WTC11 (cell line): ENCODE results near the gene CCR6. TPM values are rescaled to one million over a fixed set of nuclear protein-coding genes. Genes with fewer than 3 reads are reported as not detected.

Experiments used
- ATAC-seq: fragments of 200-7000 bp; cut with Tn5 transposase; 2 replicates; pipeline ENCODE4 v1.10.0; 2021; ENCODE audit warnings: mild to moderate bottlenecking, moderate library complexity
- CTCF ChIA-PET: fragments of 300-600 bp; sonication (Branson Sonifier 250); formaldehyde crosslinking; loops from one replicate; lab custom pipeline; 2021; ENCODE audit warnings: antibody characterized with exemption; lab: Charles Lee
- POLR2A ChIA-PET: fragments of 350-600 bp; sonication (Branson Sonifier 250); formaldehyde crosslinking; loops from one replicate; lab custom pipeline; 2021; ENCODE audit warnings: antibody characterized with exemption; lab: Charles Lee
- DNase-seq: peaks from one replicate; pipeline ENCODE4 v3.0.0; 2021; ENCODE audit warnings: low spot score
- H3K27ac Mint-ChIP-seq: 2 replicates; pipeline ENCODE4 v1.8.0; 2021; ENCODE audit warnings: mixed read lengths
- H3K27me3 Mint-ChIP-seq: 2 replicates; pipeline ENCODE4 v1.8.0; 2021; ENCODE audit warnings: low read depth, mild to moderate bottlenecking, moderate library complexity, mixed read lengths
- H3K36me3 Mint-ChIP-seq: 2 replicates; pipeline ENCODE4 v1.8.0; 2021; ENCODE audit warnings: mixed read lengths
- H3K4me1 Mint-ChIP-seq: 2 replicates; pipeline ENCODE4 v1.8.0; 2022; ENCODE audit warnings: mixed read lengths
- H3K4me3 Mint-ChIP-seq: 2 replicates; pipeline ENCODE4 v1.8.0; 2021; ENCODE audit warnings: mild to moderate bottlenecking, moderate library complexity, mixed read lengths
- H3K9me3 Mint-ChIP-seq: 2 replicates; pipeline ENCODE4 v1.8.0; 2021; ENCODE audit warnings: mixed read lengths
- CBFB ChIP-seq: sonication (generic); formaldehyde crosslinking; IDR thresholded peaks from 2 replicates; pipeline ENCODE4 v1.8.1; 2022; ENCODE audit warnings: mild to moderate bottlenecking, low read depth, missing genetic modification reagents
- CTCF ChIP-seq: fragments of 200-600 bp; IDR thresholded peaks from 2 replicates; pipeline ENCODE4 v1.8.0; 2022; ENCODE audit warnings: antibody characterized with exemption
- E2F1 ChIP-seq: sonication (generic); formaldehyde crosslinking; IDR thresholded peaks from 2 replicates; pipeline ENCODE4 v1.8.0; 2022; ENCODE audit warnings: mild to moderate bottlenecking, missing genetic modification reagents
- E2F4 ChIP-seq: sonication (generic); formaldehyde crosslinking; IDR thresholded peaks from 2 replicates; pipeline ENCODE4 v1.8.1; 2022; ENCODE audit warnings: low read depth, mild to moderate bottlenecking, moderate library complexity, missing genetic modification reagents, borderline replicate concordance
- ETV6 ChIP-seq: sonication (generic); formaldehyde crosslinking; IDR thresholded peaks from 2 replicates; pipeline ENCODE4 v1.8.1; 2022; ENCODE audit warnings: mild to moderate bottlenecking, missing genetic modification reagents
- FOXJ3 ChIP-seq: sonication (generic); formaldehyde crosslinking; IDR thresholded peaks from 2 replicates; pipeline ENCODE4 v1.9.0; 2021; ENCODE audit warnings: missing genetic modification reagents, mild to moderate bottlenecking, borderline replicate concordance
- FOXK1 ChIP-seq: sonication (generic); formaldehyde crosslinking; IDR thresholded peaks from 2 replicates; pipeline ENCODE4 v1.8.0; 2022; ENCODE audit warnings: mild to moderate bottlenecking, moderate library complexity, missing genetic modification reagents
- GRHL2 ChIP-seq: fragments of 250-450 bp; sonication (Bioruptor Pico); IDR thresholded peaks from 2 replicates; pipeline ENCODE4 v1.8.0; 2022; ENCODE audit warnings: mild to moderate bottlenecking, moderate library complexity; ENCODE audit not compliant: insufficient replicate concordance, severe bottlenecking
- NR2C2 ChIP-seq: sonication (generic); formaldehyde crosslinking; IDR thresholded peaks from 2 replicates; pipeline ENCODE4 v1.8.0; 2022; ENCODE audit warnings: mild to moderate bottlenecking, missing genetic modification reagents
- NR3C1 ChIP-seq: sonication (generic); formaldehyde crosslinking; conservative IDR thresholded peaks from 2 replicates; pipeline ENCODE4 v1.8.1; 2023; ENCODE audit warnings: low read depth, mild to moderate bottlenecking, missing genetic modification reagents
- OVOL2 ChIP-seq: fragments of 250-450 bp; sonication (Bioruptor Pico); IDR thresholded peaks from 2 replicates; pipeline ENCODE4 v1.9.0; 2021; ENCODE audit warnings: mild to moderate bottlenecking, borderline replicate concordance
- PRRX2 ChIP-seq: fragments of 250-450 bp; sonication (Bioruptor Pico); IDR thresholded peaks from 2 replicates; pipeline ENCODE4 v1.8.0; 2021; ENCODE audit warnings: mild to moderate bottlenecking
- SMAD3 ChIP-seq: sonication (generic); formaldehyde crosslinking; IDR thresholded peaks from 2 replicates; pipeline ENCODE4 v1.8.0; 2022; ENCODE audit warnings: missing genetic modification reagents, mild to moderate bottlenecking, borderline replicate concordance
- TCF7 ChIP-seq: sonication (generic); formaldehyde crosslinking; IDR thresholded peaks from 2 replicates; pipeline ENCODE4 v1.8.0; 2022; ENCODE audit warnings: mild to moderate bottlenecking, low read depth, missing genetic modification reagents, moderate library complexity
- TEAD1 ChIP-seq: sonication (generic); formaldehyde crosslinking; IDR thresholded peaks from 2 replicates; pipeline ENCODE4 v1.8.0; 2022; ENCODE audit warnings: mild to moderate bottlenecking, missing genetic modification reagents
- ZBTB21 ChIP-seq: sonication (generic); formaldehyde crosslinking; IDR thresholded peaks from 2 replicates; pipeline ENCODE4 v1.8.1; 2023; ENCODE audit warnings: mild to moderate bottlenecking, missing genetic modification reagents, borderline replicate concordance
- ZBTB43 ChIP-seq: sonication (generic); formaldehyde crosslinking; IDR thresholded peaks from 2 replicates; pipeline ENCODE4 v1.8.1; 2023; ENCODE audit warnings: mild to moderate bottlenecking, missing genetic modification reagents
- ZNF232 ChIP-seq: sonication (generic); formaldehyde crosslinking; IDR thresholded peaks from 2 replicates; pipeline ENCODE4 v1.8.0; 2022; ENCODE audit warnings: mild to moderate bottlenecking, missing genetic modification reagents
- ZNF396 ChIP-seq: fragments of 250-450 bp; sonication (Bioruptor Pico); IDR thresholded peaks from 2 replicates; pipeline ENCODE4 v1.8.0; 2021; ENCODE audit warnings: mild to moderate bottlenecking, moderate library complexity, borderline replicate concordance
- ZNF512 ChIP-seq: sonication (generic); formaldehyde crosslinking; IDR thresholded peaks from 2 replicates; pipeline ENCODE4 v1.8.1; 2022; ENCODE audit warnings: missing genetic modification reagents, borderline replicate concordance
- ZNF532 ChIP-seq: fragments of 250-450 bp; sonication (Bioruptor Pico); IDR thresholded peaks from 2 replicates; pipeline ENCODE4 v1.9.0; 2021; ENCODE audit warnings: mild to moderate bottlenecking, borderline replicate concordance
- total RNA-seq: library from RNA; stranded (reverse); gene quantifications from 3 replicates; pipeline ENCODE4 v1.2.3, GENCODE V29; 2021

The CCR6 gene
- total RNA-seq, 1 experiment from 2014 or later: not detected

DNA sequence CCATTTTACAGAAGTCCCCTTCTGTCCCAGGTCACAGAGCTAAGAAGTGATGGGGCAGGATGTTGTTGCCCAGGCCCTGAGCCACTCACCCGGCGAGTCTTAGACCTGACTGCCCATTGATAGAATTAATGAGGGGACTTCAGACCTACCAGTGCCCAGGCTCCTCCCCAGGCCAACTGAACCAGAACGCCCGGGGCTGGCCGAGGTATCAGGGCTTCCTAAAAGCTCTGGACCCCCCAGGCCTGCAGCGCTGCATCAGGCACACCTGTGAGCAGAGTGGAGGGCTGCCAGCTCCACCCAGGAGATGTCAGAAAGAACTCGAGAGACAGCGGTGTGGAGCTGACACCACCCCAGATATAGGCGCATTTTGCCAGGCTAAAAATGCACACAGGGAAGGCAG, 31.4 kb downstream of the CCR6 start:
- peaks cover 10% of the 10 kb centered on the region for H3K36me3 Mint-ChIP-seq
- DNase-seq (no peak), ATAC-seq (no peak)
- peaks cover 15% of the 10 kb centered on the region for H3K9me3 Mint-ChIP-seq
- no peak overlapping the region for H3K4me3 Mint-ChIP-seq
- CTCF ChIA-PET: interaction anchor here (0.8 kb wide), 1 partner anchor 9 kb away, joined by 3 read pairs; no protein-coding TSS in a partner anchor
- POLR2A ChIA-PET: no interaction called here
- H3K27ac Mint-ChIP-seq: no peak overlapping the region
- peaks cover 42% of the 10 kb centered on the region for H3K4me1 Mint-ChIP-seq
- H3K27me3 Mint-ChIP-seq: peaks cover 11% of the 10 kb centered on the region
- TF ChIP-seq PRRX2: no peak
- no peak for TF ChIP-seq TCF7 (CRISPR knock-in tag)

DNA sequence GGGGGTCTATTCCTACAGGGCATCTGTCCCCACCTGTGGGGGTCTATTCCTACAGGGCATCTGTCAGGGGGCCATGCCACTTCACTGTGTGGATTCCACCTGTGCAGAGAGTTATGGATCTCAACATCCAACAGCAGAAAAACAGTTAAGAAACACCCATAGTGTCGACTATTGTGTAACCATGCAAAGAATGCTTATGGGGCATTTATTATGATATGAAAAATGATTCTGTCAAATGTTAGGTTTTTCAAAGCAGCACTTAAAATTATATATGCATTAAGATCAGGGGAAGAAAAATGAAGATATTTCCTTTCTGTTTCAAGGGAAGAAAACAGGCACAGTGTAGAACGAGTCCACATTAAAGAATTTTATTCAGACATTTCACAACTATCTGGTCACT, 32.0 kb downstream of the CCR6 start:
- DNase-seq: no peak
- POLR2A ChIA-PET: no interaction called here
- Mint-ChIP-seq H3K36me3 (peaks cover 7% of the 10 kb centered on the region), H3K27ac (no peak overlapping the region), H3K9me3 (peaks cover 15% of the 10 kb centered on the region), H3K4me1 (peaks cover 44% of the 10 kb centered on the region), H3K27me3 (peaks cover 8% of the 10 kb centered on the region), H3K4me3 (no peak overlapping the region)
- ATAC-seq: no peak
- CTCF ChIA-PET: interaction anchor here (0.8 kb wide), 1 partner anchor 8 kb away, joined by 3 read pairs; no protein-coding TSS in a partner anchor
- TF ChIP-seq ZBTB21 (CRISPR knock-in tag) (no peak), E2F4 (no peak), OVOL2 (CRISPR knock-in tag) (no peak), CBFB (no peak), GRHL2 (no peak), E2F1 (CRISPR knock-in tag) (no peak), ZBTB43 (CRISPR knock-in tag) (no peak), ZNF396 (CRISPR knock-in tag) (no peak), ZNF512 (CRISPR knock-in tag) (no peak), ZNF532 (no peak), NR3C1 (CRISPR knock-in tag) (no peak)

DNA sequence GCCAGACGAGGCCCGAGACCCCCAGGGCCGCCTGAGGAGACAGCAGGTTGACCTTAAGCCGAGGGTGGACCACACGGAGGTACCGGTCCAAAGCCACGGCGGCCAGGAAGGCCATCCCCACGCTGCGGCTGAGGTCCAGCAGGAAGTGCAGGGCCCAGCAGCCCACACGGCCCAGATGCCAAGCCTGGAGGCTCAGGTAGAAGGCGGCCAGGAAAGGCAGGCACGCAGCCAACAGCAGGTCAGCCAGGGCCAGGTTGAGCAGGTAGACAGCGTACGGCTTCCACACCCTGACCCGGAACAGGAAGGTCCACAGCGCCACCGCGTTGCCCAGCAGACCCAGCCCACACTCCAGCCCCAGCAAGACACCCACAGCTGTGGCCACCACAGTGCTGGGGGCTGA, 34.5 kb downstream of the CCR6 start:
- no peak overlapping the region for H3K27ac Mint-ChIP-seq
- H3K9me3 Mint-ChIP-seq: peaks cover 19% of the 10 kb centered on the region
- peaks cover 16% of the 10 kb centered on the region for H3K36me3 Mint-ChIP-seq
- ChIA-PET POLR2A (no interaction called here), CTCF (no interaction called here)
- H3K4me1 Mint-ChIP-seq: peaks cover 39% of the 10 kb centered on the region
- DNase-seq (no peak), ATAC-seq (no peak)
- H3K27me3 Mint-ChIP-seq: no peaks in the 10 kb centered on the region; the same call in 1 of the 2 replicates
- H3K4me3 Mint-ChIP-seq: no peak overlapping the region
- TF ChIP-seq SMAD3 (CRISPR knock-in tag) (no peak), OVOL2 (CRISPR knock-in tag) (no peak), FOXJ3 (CRISPR knock-in tag) (no peak), ZNF232 (no peak), NR2C2 (CRISPR knock-in tag) (no peak), FOXK1 (CRISPR knock-in tag) (no peak), TEAD1 (CRISPR knock-in tag) (no peak), ETV6 (CRISPR knock-in tag) (no peak), CTCF (no peak)
